HuH-7.5 (cell line): ENCODE measurements around the gene RDH13.
"Not testable (repeated sequence)": the region's sequence is repeated elsewhere in the genome, so short reads cannot be mapped to it uniquely, and the experiment has no call there.

Experiments used
- DNase-seq: peaks from one replicate; pipeline ENCODE4 v3.0.0; 2011; ENCODE audit warnings: low spot score

Gene RDH13

DNA sequence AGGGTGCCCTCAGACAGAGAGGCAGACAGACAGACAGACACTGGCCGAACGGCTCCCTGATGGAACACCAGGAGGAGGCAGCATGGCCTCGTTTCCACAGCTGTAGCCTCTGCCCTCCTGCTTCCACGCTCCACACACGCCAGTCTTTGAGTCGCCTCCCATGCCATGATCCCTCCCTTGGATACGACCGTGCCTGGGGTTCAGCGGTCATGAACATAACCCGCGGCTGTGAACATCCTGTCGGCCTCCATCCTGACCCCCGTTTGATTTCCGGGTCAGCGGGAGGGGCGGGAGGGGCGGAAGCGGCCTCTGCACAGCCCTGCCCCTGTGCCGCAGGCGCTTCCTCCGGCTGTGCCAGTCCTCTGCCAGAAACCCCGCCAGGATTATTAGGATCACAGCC lies 48.2 kb downstream of the RDH13 start:
- DNase-seq = no peak

DNA sequence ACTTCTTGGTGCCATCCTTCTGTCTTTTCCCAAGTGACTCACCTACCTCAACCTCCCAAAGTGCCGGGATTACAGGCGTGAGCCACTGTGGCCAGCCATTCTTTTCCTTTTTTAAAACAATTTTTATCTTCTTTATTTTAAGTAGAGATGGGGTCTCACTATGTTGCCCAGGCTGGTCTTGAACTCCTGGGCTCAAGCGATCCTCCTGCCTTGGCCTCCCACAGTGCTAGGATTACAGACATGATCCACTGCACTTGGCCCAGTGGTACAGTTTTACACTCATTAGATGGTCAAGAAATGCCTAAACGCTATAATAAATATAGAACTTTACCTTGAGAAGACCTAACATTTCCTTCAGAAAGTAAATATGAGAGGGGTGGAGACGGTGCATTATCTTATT lies 49.4 kb downstream of the RDH13 start:
- DNase-seq = no peak

DNA sequence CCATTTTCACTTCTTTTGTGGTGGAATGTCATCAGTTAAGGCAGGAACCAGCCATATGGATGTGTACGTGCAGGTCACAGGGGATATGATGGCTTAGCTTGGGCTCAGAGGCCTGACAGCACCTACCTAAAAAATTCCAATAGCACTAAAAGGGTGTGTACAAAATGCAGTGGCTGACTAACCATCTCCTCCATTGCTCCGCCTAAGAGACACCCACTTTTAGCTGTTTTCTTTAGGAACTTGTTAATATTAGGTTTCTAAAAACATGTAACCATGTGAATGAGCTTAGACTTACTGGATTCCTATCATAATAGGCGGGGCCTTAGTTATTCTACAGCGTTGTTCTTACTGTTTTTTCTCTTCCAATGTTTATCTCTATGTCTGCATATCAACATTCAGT lies 50.6 kb downstream of the RDH13 start:
- DNase-seq = no peak

DNA sequence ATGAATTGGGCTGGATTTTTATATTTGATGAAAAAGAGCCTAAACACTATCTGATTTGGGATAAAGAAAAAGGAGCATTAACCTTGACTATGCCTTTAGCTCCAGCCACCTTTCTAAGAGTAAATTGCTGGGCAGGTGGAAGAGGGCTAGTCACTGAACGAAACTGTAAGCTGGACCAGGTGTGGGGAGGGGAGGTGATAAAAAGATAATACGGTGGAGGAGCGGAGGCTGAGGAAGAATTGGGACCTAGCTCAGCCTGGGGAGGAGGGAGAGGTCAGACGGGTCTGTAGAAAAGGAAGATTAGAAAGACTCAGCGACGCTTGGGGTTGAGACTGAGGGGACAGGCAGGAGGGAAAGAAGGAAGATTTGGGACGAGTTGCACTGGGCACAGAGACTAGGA lies 52.4 kb downstream of the RDH13 start:
- not testable (repeated sequence) for DNase-seq

DNA sequence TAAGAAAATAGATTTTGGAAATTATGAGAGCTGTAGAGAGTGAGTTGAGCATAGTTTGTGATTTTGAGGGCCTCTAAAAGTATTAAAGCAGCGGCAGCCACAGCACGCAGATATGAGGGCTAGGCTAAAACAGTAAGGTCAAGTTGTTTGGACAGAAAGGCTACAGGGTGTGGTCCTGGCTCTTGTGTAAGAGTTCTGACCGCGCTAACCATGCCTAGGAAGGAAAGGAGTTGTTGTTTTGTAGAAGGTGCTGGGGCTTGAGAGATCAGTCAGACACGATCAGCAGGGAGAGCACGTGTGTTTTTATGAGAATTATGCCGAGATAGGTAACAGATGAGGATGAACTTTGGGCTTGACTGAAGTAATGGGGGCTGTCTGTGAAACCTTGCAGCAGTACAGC lies 54.2 kb downstream of the RDH13 start:
- not testable (repeated sequence) for DNase-seq

DNA sequence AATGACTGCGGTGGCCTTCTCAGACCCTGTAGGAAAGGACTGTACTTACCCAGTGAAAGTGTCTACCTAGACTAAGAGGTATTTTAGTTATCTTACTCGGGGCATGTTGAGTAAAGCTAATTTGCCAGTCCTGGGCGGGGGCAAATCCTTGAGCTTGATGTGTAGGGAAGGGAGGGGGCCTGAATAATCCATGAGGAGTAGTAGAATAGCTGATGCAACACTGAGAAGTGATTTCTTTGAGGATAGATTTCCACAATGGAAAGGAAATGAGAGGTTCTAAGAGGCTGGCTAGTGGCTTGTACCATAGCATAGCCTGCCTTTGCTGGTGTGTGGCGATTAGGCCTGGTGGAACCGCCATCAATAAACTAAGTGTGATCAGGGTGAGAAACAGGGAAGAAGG lies 54.8 kb downstream of the RDH13 start:
- not testable (repeated sequence) for DNase-seq

DNA sequence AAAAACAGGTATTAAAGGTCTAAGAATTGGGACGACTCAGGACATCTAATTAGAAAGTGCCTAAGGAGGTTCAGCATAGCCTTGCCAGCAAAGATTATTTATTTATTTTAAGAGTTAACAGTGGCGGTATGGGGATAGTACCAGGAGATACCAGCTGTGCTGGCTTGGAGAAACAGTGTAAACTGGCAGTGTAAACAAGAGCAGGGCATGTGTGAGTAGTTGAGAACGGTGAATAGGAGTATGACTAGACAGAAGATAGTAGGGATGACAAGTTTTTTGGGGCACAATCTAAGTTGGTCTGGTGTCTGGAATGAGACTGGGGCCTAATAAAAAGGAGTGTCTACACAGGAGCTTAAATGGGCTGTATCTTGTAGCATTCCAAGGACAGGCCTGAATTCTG lies 55.4 kb downstream of the RDH13 start:
- not testable (repeated sequence) for DNase-seq

DNA sequence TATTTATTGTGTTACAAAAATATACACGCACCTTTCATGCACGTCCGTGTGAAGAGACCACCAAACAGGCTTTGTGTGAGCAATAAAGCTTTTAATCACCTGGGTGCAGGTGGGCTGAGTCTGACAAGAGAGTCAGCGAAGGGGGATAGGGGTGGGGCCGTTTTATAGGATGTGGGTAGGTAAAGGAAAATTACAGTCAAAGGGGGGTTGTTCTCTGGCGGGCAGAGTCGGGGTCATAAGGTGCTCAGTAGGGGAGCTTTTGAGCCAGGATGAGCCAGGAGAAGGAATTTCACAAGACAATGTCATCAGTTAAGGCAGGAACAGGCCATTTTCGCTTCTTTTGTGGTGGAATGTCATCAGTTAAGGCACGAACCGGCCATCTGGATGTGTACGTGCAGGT lies 56.2 kb downstream of the RDH13 start:
- DNase-seq = not testable (repeated sequence)

DNA sequence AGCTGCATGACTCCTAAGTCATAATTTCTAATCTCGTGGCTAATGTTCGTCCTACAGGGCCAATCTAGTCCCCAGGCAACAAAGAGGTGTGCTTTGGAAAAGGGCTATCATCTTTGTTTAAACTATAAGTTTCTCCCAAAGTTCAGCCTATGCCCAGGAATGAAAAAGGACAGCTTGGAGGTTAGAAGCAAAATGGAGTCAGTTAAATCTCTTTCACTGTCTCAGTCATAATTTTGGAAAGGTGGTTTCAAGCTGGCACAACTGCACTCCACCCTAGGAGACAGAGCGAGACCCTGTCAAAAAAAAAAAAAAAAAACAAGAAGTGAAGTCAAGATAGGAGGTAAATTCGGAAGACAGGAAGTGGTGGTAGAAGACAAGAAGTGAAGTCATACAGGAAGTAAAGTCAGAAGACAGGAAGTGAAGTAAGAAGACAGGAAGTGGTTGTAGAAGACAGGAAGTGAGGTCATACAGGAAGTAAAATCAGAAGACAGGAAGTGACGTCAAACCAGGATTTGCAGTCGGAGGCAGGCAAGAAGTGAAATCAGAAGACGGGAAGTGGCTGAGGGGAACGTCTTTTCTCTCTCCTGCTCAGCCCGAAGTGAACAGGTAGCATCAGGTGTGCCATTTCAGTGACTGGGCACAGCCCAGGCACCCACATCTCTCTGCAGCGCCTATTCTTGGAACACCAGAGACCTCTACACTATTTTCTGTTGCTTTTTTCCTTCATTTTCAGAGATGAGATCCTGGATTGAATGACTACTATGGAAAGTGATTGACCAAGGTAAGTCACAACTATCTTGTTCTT lies 57.1 kb downstream of the RDH13 start:
- no peak for DNase-seq

DNA sequence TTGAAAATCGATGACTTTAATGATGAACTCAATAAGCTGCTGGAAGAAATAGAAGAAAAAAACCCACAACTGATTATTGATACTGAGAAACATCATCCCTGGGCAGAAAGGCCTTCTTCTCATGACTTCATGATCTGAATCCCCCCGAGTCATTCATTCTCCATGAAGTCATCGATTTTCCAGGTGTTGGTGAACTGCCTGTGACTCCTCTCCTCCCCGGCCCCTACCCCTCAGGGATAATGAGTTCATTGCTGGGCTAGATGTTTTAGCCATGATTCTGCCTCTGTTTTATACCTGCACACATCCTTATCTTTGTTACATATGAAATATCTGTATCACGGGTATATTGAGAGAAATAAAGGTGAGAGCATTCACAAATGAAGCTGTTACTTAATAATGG lies 62.2 kb downstream of the RDH13 start:
- no peak for DNase-seq

DNA sequence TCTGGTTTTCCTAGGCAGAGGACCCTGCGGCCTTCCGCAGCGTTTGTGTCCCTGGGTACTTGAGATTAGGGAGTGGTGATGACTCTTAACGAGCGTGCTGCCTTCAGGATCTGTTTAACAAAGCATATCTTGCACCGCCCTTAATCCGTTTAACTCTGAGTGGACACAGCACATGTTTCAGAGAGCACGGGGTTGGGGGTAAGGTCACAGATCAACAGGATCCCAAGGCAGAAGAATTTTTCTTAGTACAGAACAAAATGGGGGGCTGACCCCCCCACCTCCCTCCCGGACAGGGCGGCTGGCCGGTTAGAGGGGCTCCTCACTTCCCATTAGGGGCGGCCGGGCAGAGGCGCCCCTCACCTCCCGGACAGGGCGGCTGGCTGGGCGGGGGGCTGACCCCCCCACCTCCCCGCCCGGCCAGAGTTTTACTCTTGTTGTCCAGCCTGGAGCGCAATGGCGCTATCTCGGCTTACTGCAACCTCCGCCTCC lies 64.2 kb downstream of the RDH13 start:
- not testable (repeated sequence) for DNase-seq

DNA sequence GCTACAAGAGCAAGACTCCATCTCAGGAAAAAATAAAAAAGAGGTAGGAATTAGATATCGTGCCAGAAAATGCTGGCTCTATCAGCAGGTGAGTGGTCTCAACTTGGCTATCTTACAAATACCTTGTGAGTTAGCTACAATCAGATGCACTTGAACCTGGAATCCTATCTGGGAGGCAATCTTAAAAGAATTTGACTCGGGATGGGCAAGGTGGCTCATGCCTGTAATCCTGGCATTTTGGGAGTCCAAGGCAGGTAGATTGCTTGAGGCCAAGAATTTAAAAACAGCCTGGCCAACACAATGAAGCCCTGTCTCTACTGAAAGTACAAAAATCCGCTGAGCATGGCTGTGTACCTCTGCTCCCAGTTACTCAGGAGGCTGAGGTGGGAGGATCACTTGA lies 67.4 kb downstream of the RDH13 start:
- no peak for DNase-seq
